OCI-LY1 (cell line): ENCODE data around the gene S1PR1.

Experiments
- H2AFZ ChIP-seq: fragments of 200-600 bp; sonication (generic), shearing (Covaris generic); 2 replicates; pipeline ENCODE4 v1.6.0; 2014; ENCODE audit warnings: antibody characterized with exemption, mild to moderate bottlenecking, low read length
- H3F3A ChIP-seq: fragments of 200-600 bp; sonication (generic), shearing (Covaris generic); 2 replicates; pipeline ENCODE4 v1.6.0; 2014; ENCODE audit warnings: mild to moderate bottlenecking, antibody characterized with exemption, low read length, moderate library complexity; ENCODE audit not compliant: insufficient read depth
- H3K27ac ChIP-seq: fragments of 200-600 bp; sonication (generic); 2 replicates; pipeline ENCODE4 v1.5.1; 2014; ENCODE audit warnings: low read length, mixed run types, mild to moderate bottlenecking, low read depth; ENCODE audit not compliant: poor library complexity, severe bottlenecking
- H3K27me3 ChIP-seq: fragments of 200-600 bp; sonication (generic); 2 replicates; pipeline ENCODE4 v1.6.0; 2014; ENCODE audit warnings: antibody characterized with exemption, mild to moderate bottlenecking, low read length, moderate library complexity; ENCODE audit not compliant: insufficient read depth
- H3K36me3 ChIP-seq: fragments of 200-600 bp; sonication (generic); 2 replicates; pipeline ENCODE4 v1.6.1; 2014; ENCODE audit warnings: mild to moderate bottlenecking, antibody characterized with exemption, low read length, moderate library complexity, mixed read lengths; ENCODE audit not compliant: insufficient read depth
- H3K4me1 ChIP-seq: fragments of 200-600 bp; sonication (generic); 2 replicates; pipeline ENCODE4 v1.5.1; 2014; ENCODE audit warnings: mild to moderate bottlenecking, low read length, moderate library complexity; ENCODE audit not compliant: insufficient read depth, severe bottlenecking
- H3K4me2 ChIP-seq: fragments of 200-600 bp; sonication (generic), shearing (Covaris generic); 2 replicates; pipeline ENCODE4 v1.6.1; 2014; ENCODE audit warnings: low read length
- H3K4me3 ChIP-seq: fragments of 200-600 bp; sonication (generic); 2 replicates; pipeline ENCODE4 v1.5.1; 2014; ENCODE audit warnings: low read length, low read depth, mild to moderate bottlenecking, mixed read lengths; ENCODE audit not compliant: poor library complexity, severe bottlenecking
- H3K79me2 ChIP-seq: fragments of 200-600 bp; shearing (Covaris generic); 2 replicates; pipeline ENCODE4 v1.6.1; 2016; ENCODE audit warnings: mixed run types, low read length, mixed read lengths; ENCODE audit not compliant: insufficient read depth
- H3K9ac ChIP-seq: fragments of 200-600 bp; sonication (generic), shearing (Covaris generic); 2 replicates; pipeline ENCODE4 v1.6.1; 2014; ENCODE audit warnings: mild to moderate bottlenecking, low read length, mixed read lengths
- H3K9me2 ChIP-seq: fragments of 200-600 bp; sonication (generic), shearing (Covaris generic); 2 replicates; pipeline ENCODE4 v1.6.1; 2014; ENCODE audit warnings: low read depth, mild to moderate bottlenecking, low read length, mixed read lengths
- H3K9me3 ChIP-seq: fragments of 200-600 bp; shearing (Covaris generic); 2 replicates; pipeline ENCODE4 v1.6.1; 2014; ENCODE audit warnings: low read length, mixed read lengths
- H4K20me1 ChIP-seq: fragments of 200-600 bp; sonication (generic), shearing (Covaris generic); 2 replicates; pipeline ENCODE4 v1.6.0; 2016; ENCODE audit warnings: mild to moderate bottlenecking, low read length; ENCODE audit not compliant: insufficient read depth
- CTCF ChIP-seq: fragments of 200-600 bp; sonication (generic), shearing (Covaris generic); IDR thresholded peaks from 2 replicates; pipeline ENCODE4 v1.5.1; 2017; ENCODE audit warnings: mild to moderate bottlenecking, antibody characterized with exemption, low read length, moderate library complexity, mixed read lengths
- EZH2 ChIP-seq: fragments of 200-600 bp; sonication (generic), shearing (Covaris generic); IDR thresholded peaks from 2 replicates; pipeline ENCODE4 v1.8.0; 2017; ENCODE audit warnings: borderline replicate concordance, mixed run types, mild to moderate bottlenecking, antibody characterized with exemption, low read length, moderate library complexity, mixed read lengths

The S1PR1 gene

DNA sequence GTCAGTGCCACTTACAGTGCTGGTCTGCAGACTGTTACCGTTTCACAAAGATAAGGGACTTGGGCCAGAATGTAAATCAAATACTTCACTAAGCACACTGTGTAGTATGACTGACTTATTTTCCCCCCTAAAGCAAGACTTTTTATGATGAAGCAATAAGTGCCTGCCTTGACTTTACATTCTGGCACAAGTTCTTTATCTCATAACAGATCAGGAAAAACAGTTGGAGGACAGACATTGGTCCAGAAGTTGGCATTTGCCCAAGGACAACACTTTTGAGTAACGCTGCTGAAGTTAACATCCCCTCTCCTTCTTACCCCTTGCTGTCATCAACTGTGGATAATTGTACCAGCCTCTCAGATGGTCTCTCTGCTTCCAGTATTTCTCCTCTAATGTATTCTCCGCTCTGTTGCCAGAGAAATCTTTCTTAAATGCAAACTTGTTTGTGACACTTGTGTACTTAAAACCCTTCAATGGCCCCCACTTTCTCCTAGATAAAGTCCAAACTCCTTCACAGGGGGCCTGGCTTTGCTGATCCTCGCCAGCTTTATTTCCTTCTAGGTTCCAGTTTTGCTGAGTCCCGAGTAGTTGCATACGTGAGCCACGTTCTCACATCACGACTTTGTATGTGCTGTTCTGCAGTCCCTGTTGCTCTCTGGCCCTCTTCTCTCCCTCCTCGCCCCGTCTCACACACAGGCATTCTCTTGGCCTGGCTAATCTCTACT is 45.7 kb downstream of the S1PR1 start:
- no peaks in the 10 kb centered on the region for H3K36me3 ChIP-seq
- no peaks in the 10 kb centered on the region for H3K9me2 ChIP-seq
- no peaks in the 10 kb centered on the region for H3K79me2 ChIP-seq
- no peak overlapping the region for H3K9ac ChIP-seq
- H3F3A ChIP-seq, result no peaks in the 10 kb centered on the region
- H3K27ac ChIP-seq, result no peak overlapping the region
- H3K9me3 ChIP-seq, result no peaks in the 10 kb centered on the region
- no peaks in the 10 kb centered on the region for H4K20me1 ChIP-seq
- no peak overlapping the region for H2AFZ ChIP-seq
- peaks cover 5% of the 10 kb centered on the region; the same call in 1 of the 2 replicates for H3K27me3 ChIP-seq
- no peaks in the 10 kb centered on the region for H3K4me1 ChIP-seq
- no peak overlapping the region for H3K4me2 ChIP-seq
- no peak for TF ChIP-seq EZH2
- no peak for TF ChIP-seq CTCF
- H3K4me3 ChIP-seq, result no peak overlapping the region

GRCh38 chr1:101283443-101283842 is 46.6 kb downstream of the S1PR1 start:
- peaks cover 3% of the 10 kb centered on the region; the same call in 1 of the 2 replicates for H3K27me3 ChIP-seq
- no peaks in the 10 kb centered on the region for H3K4me1 ChIP-seq
- H2AFZ ChIP-seq, result no peak overlapping the region
- H3K4me2 ChIP-seq, result no peak overlapping the region
- H3K79me2 ChIP-seq, result no peaks in the 10 kb centered on the region
- no peak overlapping the region for H3K27ac ChIP-seq
- H3F3A ChIP-seq, result no peaks in the 10 kb centered on the region
- H3K9ac ChIP-seq, result no peak overlapping the region
- no peaks in the 10 kb centered on the region for H3K36me3 ChIP-seq
- H3K9me3 ChIP-seq, result no peaks in the 10 kb centered on the region
- no peak for TF ChIP-seq EZH2
- no peak overlapping the region for H3K4me3 ChIP-seq
- H3K9me2 ChIP-seq, result no peaks in the 10 kb centered on the region
- H4K20me1 ChIP-seq, result no peaks in the 10 kb centered on the region

- no peaks in the 10 kb centered on the region for H3K9me3 ChIP-seq
- no peaks in the 10 kb centered on the region for H3K4me1 ChIP-seq
- no peak overlapping the region for H3K4me3 ChIP-seq
- H3K9me2 ChIP-seq, result no peaks in the 10 kb centered on the region
- TF ChIP-seq CTCF (no peak), EZH2 (no peak)
- H3F3A ChIP-seq, result no peaks in the 10 kb centered on the region
- no peak overlapping the region for H3K4me2 ChIP-seq
- no peaks in the 10 kb centered on the region for H3K36me3 ChIP-seq
- H4K20me1 ChIP-seq, result no peaks in the 10 kb centered on the region
- H3K27me3 ChIP-seq, result no peaks in the 10 kb centered on the region
- no peak overlapping the region for H3K9ac ChIP-seq
- no peak overlapping the region for H2AFZ ChIP-seq
- H3K27ac ChIP-seq, result no peak overlapping the region
- H3K79me2 ChIP-seq, result no peaks in the 10 kb centered on the region
Measured at GRCh38 chr1:101284021-101284420, 47.2 kb downstream of the S1PR1 start.
